H9 (cell line): ENCODE results near the gene ETNK2. TPM values are rescaled to one million over a fixed set of nuclear protein-coding genes. Genes with fewer than 3 reads are reported as not detected.

Experiments used
- DNase-seq: peaks from one replicate; pipeline ENCODE4 v3.0.0-alpha.2; 2017
- H2AFZ ChIP-seq: one replicate; pipeline ENCODE4 v1.6.1; 2013; ENCODE audit warnings: mild to moderate bottlenecking, low read length, control low read depth, moderate library complexity
- H2AK5ac ChIP-seq: 2 replicates; pipeline ENCODE4 v1.6.1; 2013; ENCODE audit warnings: low read length, control low read depth, mixed read lengths; ENCODE audit not compliant: insufficient read length
- H2BK120ac ChIP-seq: one replicate; pipeline ENCODE4 v1.6.1; 2013; ENCODE audit warnings: low read depth, mild to moderate bottlenecking, low read length, control low read depth, inconsistent platforms; ENCODE audit not compliant: poor library complexity, severe bottlenecking
- H2BK12ac ChIP-seq: 2 replicates; pipeline ENCODE4 v1.6.1; 2013; ENCODE audit warnings: low read length, control low read depth, mixed read lengths, low read depth; ENCODE audit not compliant: insufficient read length
- H2BK15ac ChIP-seq: 2 replicates; pipeline ENCODE4 v1.6.1; 2013; ENCODE audit warnings: low read depth, low read length, control low read depth
- H2BK20ac ChIP-seq: one replicate; pipeline ENCODE4 v1.6.1; 2013; ENCODE audit warnings: low read depth, mild to moderate bottlenecking, low read length, control low read depth, inconsistent platforms; ENCODE audit not compliant: poor library complexity, severe bottlenecking
- H2BK5ac ChIP-seq: 2 replicates; pipeline ENCODE4 v1.6.1; 2013; ENCODE audit warnings: low read length, control low read depth, mixed read lengths; ENCODE audit not compliant: insufficient read length
- H3K14ac ChIP-seq: 2 replicates; pipeline ENCODE4 v1.6.1; 2013; ENCODE audit warnings: low read length, control low read depth; ENCODE audit not compliant: insufficient read depth
- H3K18ac ChIP-seq: 2 replicates; pipeline ENCODE4 v1.6.1; 2013; ENCODE audit warnings: low read depth, mild to moderate bottlenecking, mixed read lengths, low read length, control low read depth; ENCODE audit not compliant: insufficient read length
- H3K23ac ChIP-seq: 2 replicates; pipeline ENCODE4 v1.6.1; 2013; ENCODE audit warnings: low read length, control low read depth, mixed read lengths, low read depth; ENCODE audit not compliant: insufficient read length
- H3K23me2 ChIP-seq: 2 replicates; pipeline ENCODE4 v1.6.1; 2013; ENCODE audit warnings: low read depth, mild to moderate bottlenecking, mixed read lengths, low read length, control low read depth; ENCODE audit not compliant: insufficient read length, poor library complexity, severe bottlenecking
- H3K27ac ChIP-seq: 2 replicates; pipeline ENCODE4 v1.5.1; 2013; ENCODE audit warnings: low read length, control low read depth, mixed read lengths, low read depth; ENCODE audit not compliant: insufficient read length
- H3K27me3 ChIP-seq: 2 replicates; pipeline ENCODE4 v1.6.1; 2013; ENCODE audit warnings: low read length, control low read depth, inconsistent platforms; ENCODE audit not compliant: insufficient read depth
- H3K4ac ChIP-seq: 2 replicates; pipeline ENCODE4 v1.6.1; 2013; ENCODE audit warnings: low read depth, mild to moderate bottlenecking, control low read depth, inconsistent platforms, low read length, moderate library complexity
- H3K4me1 ChIP-seq: 2 replicates; pipeline ENCODE4 v1.6.1; 2013; ENCODE audit warnings: low read length, control low read depth, inconsistent platforms; ENCODE audit not compliant: insufficient read depth
- H3K4me2 ChIP-seq: 2 replicates; pipeline ENCODE4 v1.6.1; 2013; ENCODE audit warnings: low read length, control low read depth, mixed read lengths; ENCODE audit not compliant: insufficient read length, insufficient read depth
- H3K56ac ChIP-seq: 2 replicates; pipeline ENCODE4 v1.6.1; 2013; ENCODE audit warnings: low read depth, mild to moderate bottlenecking, mixed read lengths, low read length, control low read depth; ENCODE audit not compliant: insufficient read length
- H3K79me1 ChIP-seq: 2 replicates; pipeline ENCODE4 v1.6.1; 2013; ENCODE audit warnings: low read depth, mild to moderate bottlenecking, moderate library complexity, low read length, control low read depth, inconsistent platforms; ENCODE audit not compliant: insufficient read depth, poor library complexity, severe bottlenecking
- H3K79me2 ChIP-seq: 2 replicates; pipeline ENCODE4 v1.6.1; 2013; ENCODE audit warnings: low read length, control low read depth, inconsistent platforms; ENCODE audit not compliant: insufficient read depth
- H3K9ac ChIP-seq: 2 replicates; pipeline ENCODE4 v1.6.1; 2013; ENCODE audit warnings: low read length, control low read depth, mixed read lengths; ENCODE audit not compliant: insufficient read length; ENCODE audit errors: extremely low read depth
- H3K9me3 ChIP-seq: one replicate; pipeline ENCODE4 v1.6.1; 2013; ENCODE audit warnings: low read depth, low read length, inconsistent platforms; ENCODE audit not compliant: control insufficient read depth
- H3T11ph ChIP-seq: one replicate; pipeline ENCODE4 v1.6.1; 2013; ENCODE audit warnings: mild to moderate bottlenecking, low read length, control low read depth, inconsistent platforms
- H4K20me1 ChIP-seq: one replicate; pipeline ENCODE4 v1.6.1; 2013; ENCODE audit not compliant: control insufficient read depth, insufficient read length, insufficient read depth
- H4K5ac ChIP-seq: 2 replicates; pipeline ENCODE4 v1.6.1; 2013; ENCODE audit warnings: low read depth, mild to moderate bottlenecking, mixed read lengths, low read length, control low read depth; ENCODE audit not compliant: insufficient read length
- H4K8ac ChIP-seq: replicated peaks from 2 replicates; pipeline ENCODE4 v1.6.1; 2013; ENCODE audit warnings: low read length, control low read depth, mixed read lengths, low read depth; ENCODE audit not compliant: insufficient read length
- H4K91ac ChIP-seq: 2 replicates; pipeline ENCODE4 v1.6.1; 2013; ENCODE audit warnings: low read depth, mild to moderate bottlenecking, moderate library complexity, mixed read lengths, low read length, control low read depth; ENCODE audit not compliant: insufficient read length
- H3K27ac Mint-ChIP-seq, 3 experiments: 2 replicates in 2 of 3; 3 replicates in 1 of 3; pipeline ENCODE4 v1.8.0; 2020 to 2021; ENCODE audit warnings: mixed read lengths in 3 of 3, mild to moderate bottlenecking in 1 of 3, moderate library complexity in 1 of 3
- H3K27me3 Mint-ChIP-seq: 2 replicates; pipeline ENCODE4 v1.8.0; 2021; ENCODE audit warnings: low read depth, mild to moderate bottlenecking, moderate library complexity, mixed read lengths
- H3K36me3 Mint-ChIP-seq, 3 experiments: 2 replicates in 2 of 3; 3 replicates in 1 of 3; pipeline ENCODE4 v1.8.0; 2020 to 2021; ENCODE audit warnings: low read depth in 3 of 3, mixed read lengths in 3 of 3; ENCODE audit not compliant: insufficient read depth in 1 of 3
- H3K4me1 Mint-ChIP-seq, 2 experiments: 2 replicates each; pipeline ENCODE4 v1.8.0; 2020; ENCODE audit warnings: mixed read lengths in 2 of 2
- H3K4me3 Mint-ChIP-seq, 2 experiments: 2 replicates in 1 of 2; 3 replicates in 1 of 2; pipeline ENCODE4 v1.8.0; 2020 to 2021; ENCODE audit warnings: mild to moderate bottlenecking in 2 of 2, mixed read lengths in 2 of 2, moderate library complexity in 1 of 2
- H3K9me3 Mint-ChIP-seq, 2 experiments: 2 replicates in 1 of 2; 3 replicates in 1 of 2; pipeline ENCODE4 v1.8.0; 2020; ENCODE audit warnings: mild to moderate bottlenecking in 2 of 2, mixed read lengths in 2 of 2, moderate library complexity in 1 of 2
- CTCF ChIP-seq: fragments of 200-600 bp; sonication (generic); conservative IDR thresholded peaks from 3 replicates; pipeline ENCODE4 v1.8.0; 2021; ENCODE audit warnings: antibody characterized with exemption, mild to moderate bottlenecking
- WGBS: extraction: QIAGEN DNeasy Blood & Tissue Kit; methylation state at CpG from one replicate; pipeline ENCODE4 v1.1.7; 2013; ENCODE audit warnings: missing lambda C conversion rate, low lambda C conversion rate, mixed read lengths; ENCODE audit not compliant: insufficient read length; ENCODE audit errors: extremely low coverage; 5-methylcytosine and 5-hydroxymethylcytosine counted together
- total RNA-seq: library from RNA; stranded (reverse); gene quantifications from 2 replicates; pipeline ENCODE4 v1.2.1, GENCODE V29; 2021

ETNK2 gene
- total RNA-seq, 1 experiment from 2014 or later = 17.6 TPM

DNA sequence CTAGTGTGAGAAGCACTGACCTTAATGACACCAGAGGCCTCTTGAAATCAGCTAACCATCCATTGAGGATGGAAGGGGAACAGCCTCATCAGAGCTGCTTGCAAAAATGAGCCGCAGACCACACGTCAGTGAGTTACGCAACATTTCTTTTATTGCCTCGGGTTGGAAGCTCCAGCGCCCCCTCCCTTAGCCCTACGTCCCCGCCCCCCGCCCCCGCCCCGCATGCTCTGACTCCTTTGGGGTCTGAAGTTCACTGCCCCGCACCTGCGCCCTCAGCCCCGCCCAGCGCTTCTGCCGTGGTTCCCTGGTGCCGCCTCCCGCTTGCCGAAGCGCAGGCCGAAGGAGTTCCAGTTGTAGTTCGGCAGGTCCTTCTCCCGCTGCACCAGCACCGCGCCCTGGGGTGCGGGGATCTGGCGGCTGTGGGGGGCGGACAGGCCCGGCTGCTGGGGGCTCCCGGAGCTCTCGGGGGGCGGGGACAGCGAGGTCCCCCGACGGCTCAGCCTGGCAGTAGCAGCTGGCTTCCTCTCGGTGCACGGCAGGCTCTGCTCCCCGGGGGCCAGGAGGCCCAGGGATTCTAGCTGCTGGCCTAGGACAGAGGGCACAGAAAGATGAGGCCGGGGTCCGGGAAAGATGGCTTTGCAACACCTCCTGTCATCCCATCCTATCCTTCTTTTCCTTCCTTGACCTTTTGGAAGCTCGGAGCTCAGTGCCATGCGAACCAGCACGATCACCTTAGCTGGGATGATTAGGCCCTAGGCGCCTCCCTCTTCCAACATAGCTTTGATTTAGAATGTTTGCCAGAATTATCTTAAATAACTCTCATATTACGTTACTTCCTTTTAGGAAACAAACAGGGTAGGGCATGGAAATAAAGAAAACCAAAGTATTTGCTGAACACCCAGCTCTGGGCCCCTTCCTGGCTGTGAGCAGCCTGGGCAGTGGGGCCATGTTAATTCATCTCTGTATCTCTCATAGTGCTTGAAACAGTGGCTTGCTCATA is 38.7 kb upstream of the ETNK2 start:
- no CpG with 5 or more reads among the region's 44 CpGs for WGBS
- no peak overlapping the region for H3T11ph ChIP-seq
- no peak overlapping the region for H2AK5ac ChIP-seq
- H4K8ac ChIP-seq = no peak overlapping the region
- no peak overlapping the region for H3K18ac ChIP-seq
- no peak overlapping the region for H2BK20ac ChIP-seq
- no peak overlapping the region for H3K9ac ChIP-seq
- H3K9me3 ChIP-seq = no peaks in the 10 kb centered on the region
- H4K5ac ChIP-seq = no peak overlapping the region
- H3K27me3 ChIP-seq = peaks cover 2% of the 10 kb centered on the region; the same call in 1 of the 2 replicates
- no peaks in the 10 kb centered on the region for H3K79me1 ChIP-seq
- H2BK5ac ChIP-seq = no peak overlapping the region
- H4K91ac ChIP-seq = no peak overlapping the region
- Mint-ChIP-seq H3K9me3 (peaks cover 0 to 5% of the 10 kb centered on the region in 2 experiments; a peak in 1 of 5 replicates), H3K36me3 (no peaks in the 10 kb centered on the region; a peak in 2 of 7 replicates), H3K27me3 (peaks cover 84% of the 10 kb centered on the region), H3K4me1 (peaks cover 8 to 13% of the 10 kb centered on the region in 2 experiments), H3K27ac (no peak overlapping the region; a peak in 1 of 7 replicates), H3K4me3 (peak overlapping the region; percentile 49 to 68; a peak in 4 of 5 replicates)
- H3K23me2 ChIP-seq = no peaks in the 10 kb centered on the region
- H3K27ac ChIP-seq = no peak overlapping the region
- no peak overlapping the region for H2BK120ac ChIP-seq
- no peaks in the 10 kb centered on the region for H3K4me1 ChIP-seq
- DNase-seq = peak; percentile 77
- no peak overlapping the region for H2BK15ac ChIP-seq
- H2BK12ac ChIP-seq = no peak overlapping the region
- H2AFZ ChIP-seq = no peak overlapping the region
- H3K4ac ChIP-seq = no peak overlapping the region
- no peak for TF ChIP-seq CTCF
- no peak overlapping the region for H3K14ac ChIP-seq
- peak overlapping the region; percentile 55 for H3K4me2 ChIP-seq
- no peaks in the 10 kb centered on the region for H3K79me2 ChIP-seq
- H4K20me1 ChIP-seq = no peaks in the 10 kb centered on the region
- H3K23ac ChIP-seq = no peak overlapping the region
- H3K56ac ChIP-seq = no peak overlapping the region
